Left lung (tissue), 10 donors: ENCODE measurements around the gene PLXNA2. TPM values are rescaled to one million over a fixed set of nuclear protein-coding genes. Genes with fewer than 3 reads are reported as not detected.
A peak's percentile ranks its signal among the peaks of the same experiment; 100 is the strongest.

ENCODE experiments used
- ATAC-seq: fragments of 200-7000 bp; cut with Tn5 transposase; one replicate; pipeline ENCODE4 v1.9.1; 2020; ENCODE audit warnings: moderate library complexity
- DNase-seq, 4 donors: peaks; one replicate each; pipeline ENCODE4 v3.0.0-alpha.2; 2013 to 2020
- H3K27ac ChIP-seq, 2 donors: fragments of 200-600 bp; sonication (generic) in 1 of 2; one replicate each; pipeline versions ENCODE4 v1.5.0 to v1.8.0; 2020 to 2021
- H3K27me3 ChIP-seq, 2 donors: fragments of 200-600 bp; sonication (generic) in 1 of 2; one replicate each; pipeline versions ENCODE4 v1.5.0 to v1.8.0; 2020 to 2021
- H3K36me3 ChIP-seq, 2 donors: fragments of 200-600 bp; sonication (generic) in 1 of 2; one replicate each; pipeline versions ENCODE4 v1.5.0 to v1.8.0; 2020 to 2021
- H3K4me1 ChIP-seq, 2 donors: fragments of 200-600 bp; one replicate each; pipeline ENCODE4 v1.8.0; 2021
- H3K4me3 ChIP-seq, 2 donors: fragments of 200-600 bp; sonication (generic) in 1 of 2; one replicate each; pipeline versions ENCODE4 v1.5.0 to v1.8.0; 2020 to 2021; ENCODE audit warnings: mild to moderate bottlenecking in 1 of 2
- H3K9me3 ChIP-seq, 2 donors: fragments of 200-600 bp; sonication (generic) in 1 of 2; one replicate each; pipeline versions ENCODE4 v1.5.0 to v1.8.0; 2020 to 2021
- CTCF ChIP-seq, 2 donors: fragments of 200-600 bp; sonication (generic) in 1 of 2; IDR thresholded peaks; one replicate each; pipeline versions ENCODE4 v1.5.0 to v1.8.0; 2021; ENCODE audit warnings: antibody characterized with exemption in 2 of 2
- intact Hi-C, 2 donors: fragments of 100-400 bp; cut with DNase I; formaldehyde crosslinking; loops; one replicate each; pipeline versions ENCODE4 v1.11.2 to v1.14.2; 2022
- polyA plus RNA-seq, 6 donors: library from polyadenylated mRNA; unstranded; fragments of 120-200 nt; gene quantifications; one replicate each; pipeline ENCODE4 v1.2.1, GENCODE V29; 2013; ENCODE audit not compliant: insufficient read length in 6 of 6
- total RNA-seq, 2 donors: library from RNA; stranded (reverse); fragmentation: NEBNext Ultra II Directional; extraction: Animal tissue kit (Norgen Biotek cat#: 25700); gene quantifications; one replicate each; pipeline ENCODE4 v1.2.1, GENCODE V29; 2021
- donor health status: DM: no; HTN: yes; CAD: no.
- donor health status: DM: no; HTN: no; CAD: no.

The PLXNA2 gene
- total and polyA plus RNA-seq, 8 donors: 21.4 to 92.8 (median 34.0) TPM

- no peak for TF ChIP-seq CTCF (IDR thresholded peaks at IDR 0.05)
- no peak overlapping the region for H3K4me3 ChIP-seq
- H3K36me3 ChIP-seq: no peaks in the 10 kb centered on the region
- H3K27ac ChIP-seq: no peak overlapping the region
- DNase-seq (no peak), ATAC-seq (no peak)
- no peaks in the 10 kb centered on the region for H3K27me3 ChIP-seq
- intact Hi-C loops: loop anchor here in 1 of 2 donors (10.0 kb wide), 1 partner anchor 224 kb away; no protein-coding TSS in a partner anchor
- no peaks in the 10 kb centered on the region for H3K9me3 ChIP-seq
- H3K4me1 ChIP-seq: peaks cover 12 to 14% of the 10 kb centered on the region in 2 donors
Measured at GRCh38 chr1:208248991-208249696, 5.0 kb upstream of the PLXNA2 start.

- H3K4me1 ChIP-seq: peaks cover 12 to 14% of the 10 kb centered on the region in 2 donors
- no peaks in the 10 kb centered on the region for H3K9me3 ChIP-seq
- intact Hi-C loops: loop anchor here in 1 of 2 donors (10.0 kb wide), 1 partner anchor 224 kb away; no protein-coding TSS in a partner anchor
- DNase-seq (no peak), ATAC-seq (no peak)
- H3K36me3 ChIP-seq: no peaks in the 10 kb centered on the region
- no peak overlapping the region for H3K27ac ChIP-seq
- TF ChIP-seq CTCF (IDR thresholded peaks at IDR 0.05): no peak
- peaks cover 0 to 7% of the 10 kb centered on the region in 2 donors for H3K27me3 ChIP-seq
- H3K4me3 ChIP-seq: no peak overlapping the region
Measured at GRCh38 chr1:208248307-208248801, 4.2 kb upstream of the PLXNA2 start.

- Histone ChIP-seq H3K27me3 (peaks cover 0 to 14% of the 10 kb centered on the region in 2 donors), H3K9me3 (no peaks in the 10 kb centered on the region), H3K4me3 (no peak overlapping the region), H3K36me3 (no peaks in the 10 kb centered on the region), H3K27ac (no peak overlapping the region), H3K4me1 (peaks cover 11 to 18% of the 10 kb centered on the region in 2 donors)
- DNase-seq (no peak), ATAC-seq (no peak)
- intact Hi-C loops: loop anchor here in 1 of 2 donors (10.0 kb wide), 1 partner anchor 223 kb away; no protein-coding TSS in a partner anchor
- no peak for TF ChIP-seq CTCF (IDR thresholded peaks at IDR 0.05)
Measured at GRCh38 chr1:208247696-208248095, 3.5 kb upstream of the PLXNA2 start.

- Histone ChIP-seq H3K4me3 (peak overlapping the region; percentile 90 to 95), H3K27me3 (peaks cover 0 to 33% of the 10 kb centered on the region in 2 donors), H3K9me3 (no peaks in the 10 kb centered on the region), H3K4me1 (peaks cover 8 to 38% of the 10 kb centered on the region in 2 donors), H3K27ac (peak overlapping the region; percentile 70 to 89), H3K36me3 (no peaks in the 10 kb centered on the region)
- intact Hi-C loops: loop anchor here in 1 of 2 donors (10.0 kb wide), 1 partner anchor 220 kb away; no protein-coding TSS in a partner anchor
- ATAC-seq: peak; percentile 87
- DNase-seq: peak; percentile 87 to 94 (median 88)
- peak; percentile 64 to 72 for TF ChIP-seq CTCF (IDR thresholded peaks at IDR 0.05)
Measured at GRCh38 chr1:208245185-208245705, 1.1 kb upstream of the PLXNA2 start.

GRCh38 chr1:208243527-208243966 is 637 bp downstream of the PLXNA2 start:
- Histone ChIP-seq H3K4me3 (peak overlapping the region; percentile 90 to 95), H3K27ac (peak overlapping the region; percentile 70 to 89), H3K36me3 (no peaks in the 10 kb centered on the region), H3K4me1 (peaks cover 18 to 55% of the 10 kb centered on the region in 2 donors), H3K9me3 (no peaks in the 10 kb centered on the region), H3K27me3 (peaks cover 0 to 33% of the 10 kb centered on the region in 2 donors)
- intact Hi-C loops: loop anchor here in 1 of 2 donors (5.0 to 10.0 kb wide), 2 partner anchors 111 to 219 kb away; no protein-coding TSS in a partner anchor
- ATAC-seq: peak; percentile 1
- TF ChIP-seq CTCF (IDR thresholded peaks at IDR 0.05): no peak
- peak in 1 of 4 donors; percentile 86 for DNase-seq
